ENCODE data around the gene CPXM2. TPM values are rescaled to one million over a fixed set of nuclear protein-coding genes. Genes with fewer than 3 reads are reported as not detected.

Gene CPXM2
- total and polyA plus RNA-seq, 5 experiments from 2014 or later = not detected

DNA sequence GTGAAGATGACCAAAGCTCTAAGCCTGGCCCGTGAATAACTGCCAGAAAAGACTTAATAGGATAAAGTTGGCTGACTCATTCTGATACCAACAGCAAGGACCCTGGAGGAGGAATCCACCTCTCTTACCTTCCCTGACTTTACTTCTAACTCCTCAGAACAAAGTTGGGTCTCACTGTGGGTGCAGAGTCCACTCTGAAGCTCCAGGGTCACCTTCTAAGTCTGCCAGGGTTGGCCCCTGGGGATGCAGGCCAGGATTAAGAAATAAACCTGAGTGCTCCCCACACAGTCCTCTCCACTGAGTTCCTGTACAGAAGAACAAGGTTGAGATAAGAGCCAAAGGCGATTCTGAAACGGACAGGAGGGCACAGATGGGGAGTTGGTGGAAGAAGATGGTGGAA, 171.1 kb downstream of the CPXM2 start:
- Mint-ChIP-seq H3K4me3 (no peak overlapping the region), H3K9me3 (peaks cover 0 to 3% (median 0%) of the 10 kb centered on the region in 9 donors), H3K27ac (no peak overlapping the region), H3K27me3 (peaks cover 0 to 20% (median 10%) of the 10 kb centered on the region in 5 donors), H3K36me3 (no peaks in the 10 kb centered on the region), H3K4me1 (no peaks in the 10 kb centered on the region)
- ATAC-seq (no peak), DNase-seq (no peak)
- POLR2A ChIA-PET = no interaction called here

DNA sequence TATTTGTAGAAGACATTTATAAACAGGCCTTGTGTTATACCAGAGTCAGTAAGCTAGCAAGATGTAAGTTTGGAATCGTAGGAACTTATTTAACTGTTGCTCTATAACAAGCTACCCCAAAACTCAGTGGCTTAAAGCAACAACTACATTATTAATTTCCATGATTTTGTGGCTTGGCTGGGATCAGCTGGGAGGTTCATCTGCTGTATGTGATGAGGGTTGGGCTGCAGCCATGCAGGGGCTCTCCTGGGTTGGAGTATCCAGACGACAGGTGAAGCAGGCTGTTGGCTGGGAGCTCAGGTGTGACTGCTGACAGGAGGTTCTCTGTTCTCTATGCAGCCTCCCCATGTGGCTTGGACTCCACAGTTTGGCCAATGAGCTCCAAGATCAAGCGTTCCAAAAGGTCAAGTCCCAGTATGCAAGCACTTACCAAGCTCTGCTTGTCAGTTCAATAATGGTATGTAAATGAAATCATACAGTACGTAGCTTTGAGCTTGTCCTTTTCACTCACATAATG, 173.0 kb downstream of the CPXM2 start:
- POLR2A ChIA-PET = no interaction called here
- H3K27me3 Mint-ChIP-seq = peaks cover 0 to 27% (median 12%) of the 10 kb centered on the region in 5 donors
- DNase-seq (no peak), ATAC-seq (no peak)
- no peak overlapping the region for H3K4me3 Mint-ChIP-seq
- no peaks in the 10 kb centered on the region for H3K36me3 Mint-ChIP-seq
- H3K4me1 Mint-ChIP-seq = no peaks in the 10 kb centered on the region
- no peak overlapping the region for H3K27ac Mint-ChIP-seq
- H3K9me3 Mint-ChIP-seq = peaks cover 0 to 5% (median 0%) of the 10 kb centered on the region in 9 donors

DNA sequence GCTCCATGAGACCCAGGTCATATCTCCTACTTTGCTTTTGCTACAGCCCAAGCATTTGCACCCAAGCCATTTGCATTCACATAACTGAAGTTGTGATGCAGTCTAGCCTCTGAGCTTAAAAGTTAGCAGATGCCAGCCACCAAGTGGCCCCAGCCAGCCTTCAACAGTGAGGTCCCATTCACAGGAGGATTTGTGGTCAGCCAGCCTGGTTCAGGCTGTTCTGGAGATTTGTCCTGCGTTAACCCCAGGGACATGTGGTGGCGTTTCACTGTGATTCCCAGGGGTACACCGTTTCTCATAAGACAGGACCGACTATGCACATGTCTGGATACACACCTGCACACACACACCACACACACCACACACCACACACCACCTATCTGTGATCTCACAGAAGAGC, 174.3 kb downstream of the CPXM2 start:
- peaks cover 0 to 10% (median 3%) of the 10 kb centered on the region in 9 donors for H3K9me3 Mint-ChIP-seq
- no peak for DNase-seq
- H3K27ac Mint-ChIP-seq = no peak overlapping the region
- H3K4me3 Mint-ChIP-seq = no peak overlapping the region
- peaks cover 0 to 27% (median 12%) of the 10 kb centered on the region in 5 donors for H3K27me3 Mint-ChIP-seq
- POLR2A ChIA-PET = no interaction called here
- ATAC-seq = no peak
- H3K36me3 Mint-ChIP-seq = no peaks in the 10 kb centered on the region
- no peaks in the 10 kb centered on the region for H3K4me1 Mint-ChIP-seq

DNA sequence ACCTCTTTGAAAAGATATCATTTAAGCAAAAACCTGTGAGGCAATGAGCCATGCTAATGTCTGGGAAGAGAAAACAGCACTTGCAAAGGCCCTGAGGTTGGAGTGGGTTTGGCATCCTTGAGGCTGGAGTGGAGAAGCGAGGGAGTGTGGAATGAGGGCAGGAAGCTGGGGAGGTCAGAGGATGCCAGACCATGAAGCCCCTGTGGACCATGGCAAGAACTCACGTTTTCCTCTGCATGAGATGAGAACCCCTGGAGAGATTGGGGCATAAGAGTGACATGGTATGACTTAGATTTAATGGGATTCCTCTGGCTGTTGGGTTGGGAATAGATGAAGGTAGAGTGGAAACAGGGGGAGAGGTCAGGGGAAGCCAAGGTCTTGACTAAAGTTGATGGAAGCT, 176.1 kb downstream of the CPXM2 start:
- H3K9me3 Mint-ChIP-seq = peaks cover 0 to 10% (median 3%) of the 10 kb centered on the region in 9 donors
- no peak overlapping the region for H3K27ac Mint-ChIP-seq
- H3K4me3 Mint-ChIP-seq = no peak overlapping the region
- peaks cover 0 to 15% (median 10%) of the 10 kb centered on the region in 5 donors for H3K27me3 Mint-ChIP-seq
- no peaks in the 10 kb centered on the region for H3K4me1 Mint-ChIP-seq
- ATAC-seq (no peak), DNase-seq (no peak)
- H3K36me3 Mint-ChIP-seq = no peaks in the 10 kb centered on the region
- POLR2A ChIA-PET = no interaction called here

DNA sequence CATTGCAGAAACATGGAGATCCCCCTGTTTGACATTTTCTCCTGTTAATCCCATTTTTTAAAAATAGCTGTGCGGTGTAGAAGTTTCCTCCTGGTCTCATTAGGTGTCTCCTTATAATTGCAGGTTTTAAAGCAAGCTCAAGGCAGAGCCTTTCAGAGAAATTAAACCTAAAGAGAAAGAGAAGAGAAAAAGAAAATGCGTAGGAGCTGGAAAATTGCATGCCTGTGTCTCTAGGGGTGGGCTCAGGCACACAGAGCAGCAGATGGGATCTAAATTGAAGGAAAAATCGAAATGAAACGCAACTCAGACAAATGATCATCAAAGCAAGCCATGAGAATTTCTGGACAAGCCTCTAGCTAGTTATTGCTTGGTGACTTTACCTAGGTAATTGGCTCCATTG, 185.4 kb downstream of the CPXM2 start:
- POLR2A ChIA-PET = no interaction called here
- H3K9me3 Mint-ChIP-seq = no peaks in the 10 kb centered on the region
- H3K36me3 Mint-ChIP-seq = no peaks in the 10 kb centered on the region
- no peak for DNase-seq
- H3K4me1 Mint-ChIP-seq = no peaks in the 10 kb centered on the region
- no peak for ATAC-seq
- H3K27me3 Mint-ChIP-seq = peaks cover 0 to 29% (median 5%) of the 10 kb centered on the region in 5 donors
- H3K27ac Mint-ChIP-seq = no peak overlapping the region
- no peak overlapping the region for H3K4me3 Mint-ChIP-seq

DNA sequence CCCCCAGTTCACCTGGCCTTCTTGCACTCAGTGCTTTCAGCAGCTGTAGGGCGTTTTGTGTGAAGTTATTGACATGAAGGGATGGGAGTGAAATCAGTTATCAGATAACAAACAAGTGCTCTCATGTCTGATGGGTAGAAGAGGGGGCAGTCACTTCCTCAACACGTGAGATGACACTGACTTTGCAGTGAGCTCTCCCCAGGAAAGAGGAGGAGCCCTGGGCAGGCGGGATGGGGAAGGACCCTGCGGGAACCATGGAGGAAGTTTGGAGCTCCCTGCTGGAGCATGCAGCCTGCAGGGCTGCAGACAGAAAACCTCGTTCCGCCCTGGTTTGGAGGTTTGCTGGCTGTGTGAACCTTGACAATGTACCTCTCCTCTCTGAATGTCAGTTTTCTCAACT, 186.8 kb downstream of the CPXM2 start:
- DNase-seq (no peak), ATAC-seq (no peak)
- H3K9me3 Mint-ChIP-seq = no peaks in the 10 kb centered on the region
- peaks cover 0 to 29% (median 5%) of the 10 kb centered on the region in 5 donors for H3K27me3 Mint-ChIP-seq
- no peaks in the 10 kb centered on the region for H3K4me1 Mint-ChIP-seq
- H3K36me3 Mint-ChIP-seq = no peaks in the 10 kb centered on the region
- POLR2A ChIA-PET = no interaction called here
- no peak overlapping the region for H3K4me3 Mint-ChIP-seq
- H3K27ac Mint-ChIP-seq = peak overlapping the region in 1 of 10 donors; percentile 12

DNA sequence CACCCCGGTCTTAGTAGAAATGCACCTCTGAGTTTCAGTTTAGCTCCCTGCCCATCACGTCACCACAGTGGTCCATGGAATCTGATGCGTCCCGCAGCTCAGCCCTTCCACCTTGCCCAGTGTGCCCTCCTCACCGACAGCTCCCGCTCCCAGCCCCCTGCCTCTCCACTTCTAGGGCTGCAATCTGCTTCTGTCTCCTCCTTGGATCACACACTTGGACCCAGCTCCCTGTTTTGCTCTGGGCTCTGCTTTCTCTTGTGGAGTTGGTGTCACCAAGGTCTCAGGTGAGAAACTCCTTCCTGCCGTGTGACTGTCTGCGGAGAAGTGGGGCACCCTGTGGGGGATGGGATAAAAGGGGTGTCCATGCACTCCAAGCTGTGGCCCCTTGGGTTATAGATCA, 187.5 kb downstream of the CPXM2 start:
- no peak overlapping the region for H3K27ac Mint-ChIP-seq
- no peak for DNase-seq
- H3K27me3 Mint-ChIP-seq = peaks cover 0 to 29% (median 5%) of the 10 kb centered on the region in 5 donors
- H3K4me3 Mint-ChIP-seq = no peak overlapping the region
- H3K4me1 Mint-ChIP-seq = no peaks in the 10 kb centered on the region
- no peaks in the 10 kb centered on the region for H3K9me3 Mint-ChIP-seq
- POLR2A ChIA-PET = no interaction called here
- no peaks in the 10 kb centered on the region for H3K36me3 Mint-ChIP-seq
- ATAC-seq = no peak

DNA sequence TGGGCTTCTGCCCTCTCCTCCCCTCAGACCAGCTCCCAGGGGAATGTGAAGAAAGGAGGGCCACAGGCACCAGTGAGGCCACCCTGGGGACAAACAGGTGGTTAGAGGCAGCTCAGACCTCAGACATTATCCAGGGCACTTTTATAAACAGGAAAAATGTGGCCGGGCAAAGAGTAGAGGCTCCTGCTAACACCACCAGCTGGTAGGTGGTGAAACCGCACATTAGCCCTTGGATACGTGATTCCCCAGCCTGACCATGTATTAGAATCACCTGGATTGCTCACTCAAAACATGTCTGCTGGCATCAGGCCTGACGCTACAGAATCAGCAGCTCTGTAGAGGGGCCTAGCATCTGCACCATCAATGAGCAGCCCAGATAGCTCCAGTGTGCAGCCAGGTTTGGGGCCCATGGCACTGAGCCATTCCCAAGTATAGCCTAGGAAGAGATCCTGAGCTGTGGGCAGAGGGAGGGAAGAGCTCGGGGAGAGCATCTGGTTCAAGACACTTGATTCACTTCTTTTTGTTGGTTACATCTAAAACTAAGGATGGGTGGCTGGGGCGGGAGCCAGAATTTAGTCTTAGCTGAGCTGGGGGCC, 188.3 kb downstream of the CPXM2 start:
- Mint-ChIP-seq H3K9me3 (no peaks in the 10 kb centered on the region), H3K27me3 (peaks cover 0 to 29% (median 0%) of the 10 kb centered on the region in 5 donors), H3K27ac (no peak overlapping the region), H3K4me1 (no peaks in the 10 kb centered on the region), H3K36me3 (no peaks in the 10 kb centered on the region), H3K4me3 (no peak overlapping the region)
- POLR2A ChIA-PET = no interaction called here
- no peak for DNase-seq
- no peak for ATAC-seq

Other genes with a start within 250 kb of the CPXM2 start
- not detected for gene GPR26, start 225.5 kb downstream of the CPXM2 start, total RNA-seq
- gene GPR26, start 225.5 kb downstream of the CPXM2 start, polyA plus RNA-seq = not detected
- 1 to 10 TPM; 2.0 to 2.4 TPM for gene CHST15, start 201.8 kb upstream of the CPXM2 start, total RNA-seq
- under 1 TPM in 2 of 3 donors, not detected in 1; 0.05 to 0.14 TPM for gene CHST15, start 201.8 kb upstream of the CPXM2 start, polyA plus RNA-seq

All from naive thymus-derived CD8-positive, alpha-beta T cell (primary cell).